ENCODE measurements around the gene OR7D4. TPM values are rescaled to one million over a fixed set of nuclear protein-coding genes. Genes with fewer than 3 reads are reported as not detected.

Gene OR7D4
- total RNA-seq, 1 experiment from 2014 or later: not detected

DNA sequence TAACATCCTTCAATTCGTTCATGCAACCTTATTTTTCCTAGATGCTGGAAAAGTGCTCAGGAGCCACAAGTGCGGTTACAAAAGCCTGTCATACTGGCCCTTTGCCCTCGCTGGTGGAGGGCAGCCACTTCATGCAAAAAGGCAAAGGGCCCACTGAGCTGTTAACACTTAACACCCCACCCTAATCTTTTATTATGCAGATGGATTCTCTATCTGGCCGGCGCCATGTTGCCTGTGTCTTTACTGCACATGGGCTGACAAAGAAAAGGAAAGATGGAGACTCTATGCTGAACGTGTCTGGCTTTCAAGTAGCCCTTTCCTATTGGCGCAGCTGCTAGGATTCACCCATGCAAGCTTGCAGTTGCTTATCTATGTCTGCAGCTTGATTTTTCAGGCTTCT is 29.9 kb downstream of the OR7D4 start:
- Histone ChIP-seq H4K8ac (replicated peaks; ENCODE audit: insufficient read length, low read depth, low read length) (no peak overlapping the region), H2BK20ac (ENCODE audit: low read depth, low read length, poor library complexity, severe bottlenecking) (no peak overlapping the region), H3K18ac (ENCODE audit: insufficient read length, low read depth, low read length) (peak overlapping the region; percentile 27), H3K9me3 (ENCODE audit: control insufficient read depth, low read depth, low read length) (no peaks in the 10 kb centered on the region), H2AK5ac (ENCODE audit: insufficient read length, low read length) (no peak overlapping the region), H3K27ac (ENCODE audit: insufficient read length, low read depth, low read length) (no peak overlapping the region), H2BK15ac (ENCODE audit: low read depth, low read length) (no peak overlapping the region), H3K79me1 (ENCODE audit: insufficient read depth, low read depth, low read length, poor library complexity, severe bottlenecking) (no peaks in the 10 kb centered on the region), H2BK12ac (ENCODE audit: insufficient read length, low read depth, low read length) (no peak overlapping the region), H3K4me2 (ENCODE audit: insufficient read depth, insufficient read length, low read length) (no peak overlapping the region), H3K56ac (ENCODE audit: insufficient read length, low read depth, low read length) (no peak overlapping the region), H4K5ac (ENCODE audit: insufficient read length, low read depth, low read length) (peak overlapping the region; percentile 16), H3K27me3 (ENCODE audit: insufficient read depth, low read length) (no peaks in the 10 kb centered on the region), H3K23ac (ENCODE audit: insufficient read length, low read depth, low read length) (no peak overlapping the region), H3K4me1 (ENCODE audit: insufficient read depth, low read length) (no peaks in the 10 kb centered on the region; the same call in 1 of the 2 replicates), H3K23me2 (ENCODE audit: insufficient read length, low read depth, low read length, poor library complexity, severe bottlenecking) (no peaks in the 10 kb centered on the region), H2BK5ac (ENCODE audit: insufficient read length, low read length) (no peak overlapping the region), H2AFZ (ENCODE audit: low read length) (peak overlapping the region; percentile 83), H3K79me2 (ENCODE audit: insufficient read depth, low read length) (no peaks in the 10 kb centered on the region), H3K9ac (ENCODE audit: extremely low read depth, insufficient read length, low read length) (no peak overlapping the region), H3T11ph (ENCODE audit: low read length) (peak overlapping the region; percentile 24), H4K20me1 (ENCODE audit: control insufficient read depth, insufficient read depth, insufficient read length) (no peaks in the 10 kb centered on the region), H3K4ac (ENCODE audit: low read depth, low read length) (no peak overlapping the region; the same call in 1 of the 2 replicates), H4K91ac (ENCODE audit: insufficient read length, low read depth, low read length) (no peak overlapping the region), H2BK120ac (ENCODE audit: low read depth, low read length, poor library complexity, severe bottlenecking) (peak overlapping the region; percentile 83), H3K14ac (ENCODE audit: insufficient read depth, low read length) (peak overlapping the region; percentile 72; the same call in 1 of the 2 replicates)
- peaks cover 15% of the 10 kb centered on the region for H3K27me3 Mint-ChIP-seq (ENCODE audit: low read depth)
- TF ChIP-seq, protein P1, sequence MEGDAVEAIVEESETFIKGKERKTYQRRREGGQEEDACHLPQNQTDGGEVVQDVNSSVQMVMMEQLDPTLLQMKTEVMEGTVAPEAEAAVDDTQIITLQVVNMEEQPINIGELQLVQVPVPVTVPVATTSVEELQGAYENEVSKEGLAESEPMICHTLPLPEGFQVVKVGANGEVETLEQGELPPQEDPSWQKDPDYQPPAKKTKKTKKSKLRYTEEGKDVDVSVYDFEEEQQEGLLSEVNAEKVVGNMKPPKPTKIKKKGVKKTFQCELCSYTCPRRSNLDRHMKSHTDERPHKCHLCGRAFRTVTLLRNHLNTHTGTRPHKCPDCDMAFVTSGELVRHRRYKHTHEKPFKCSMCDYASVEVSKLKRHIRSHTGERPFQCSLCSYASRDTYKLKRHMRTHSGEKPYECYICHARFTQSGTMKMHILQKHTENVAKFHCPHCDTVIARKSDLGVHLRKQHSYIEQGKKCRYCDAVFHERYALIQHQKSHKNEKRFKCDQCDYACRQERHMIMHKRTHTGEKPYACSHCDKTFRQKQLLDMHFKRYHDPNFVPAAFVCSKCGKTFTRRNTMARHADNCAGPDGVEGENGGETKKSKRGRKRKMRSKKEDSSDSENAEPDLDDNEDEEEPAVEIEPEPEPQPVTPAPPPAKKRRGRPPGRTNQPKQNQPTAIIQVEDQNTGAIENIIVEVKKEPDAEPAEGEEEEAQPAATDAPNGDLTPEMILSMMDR (conservative IDR thresholded peaks at IDR 0.05): no peak
- peak; percentile 51 for DNase-seq
- peaks cover 13 to 17% (median 14%) of the 10 kb centered on the region in 3 experiments for H3K36me3 Mint-ChIP-seq (ENCODE audit: insufficient read depth in 1 of 3, low read depth in 3 of 3)
- H3K27ac Mint-ChIP-seq: peak overlapping the region in 2 of 3 experiments; percentile 58 to 72; a peak in 3 of 7 replicates
- peaks cover 69 to 73% of the 10 kb centered on the region in 2 experiments for H3K9me3 Mint-ChIP-seq
- H3K4me3 Mint-ChIP-seq: no peak overlapping the region
- H3K4me1 Mint-ChIP-seq: peaks cover 13 to 14% of the 10 kb centered on the region in 2 experiments
- no CpG with 5 or more reads among the region's 7 CpGs for WGBS (ENCODE audit: extremely low coverage, insufficient read length, low lambda C conversion rate)

All from H9 (cell line).